MM.1S (cell line): Measurements from ENCODE around the gene GNG3.
"Not testable (repeated sequence)": the region's sequence is repeated elsewhere in the genome, so short reads cannot be mapped to it uniquely, and the experiment has no call there.

Experiments
- DNase-seq: peaks from one replicate; pipeline ENCODE4 v3.0.0-alpha.2; 2015
- H2AFZ ChIP-seq: fragments of 300-600 bp; sonication (generic); 2 replicates; pipeline ENCODE4 v1.6.0; 2016; ENCODE audit warnings: antibody characterized with exemption, low read length
- H3F3A ChIP-seq: fragments of 300-600 bp; sonication (generic); 2 replicates; pipeline ENCODE4 v1.6.1; 2016; ENCODE audit warnings: mild to moderate bottlenecking, antibody characterized with exemption, low read length, moderate library complexity, mixed read lengths; ENCODE audit not compliant: insufficient read depth
- H3K27ac ChIP-seq: fragments of 300-600 bp; sonication (generic); 2 replicates; pipeline ENCODE4 v1.5.1; 2016; ENCODE audit warnings: mild to moderate bottlenecking, low read length
- H3K27me3 ChIP-seq: fragments of 300-600 bp; sonication (generic); replicated peaks from 2 replicates; pipeline ENCODE4 v1.6.0; 2016; ENCODE audit warnings: low read length; ENCODE audit not compliant: insufficient read depth
- H3K36me3 ChIP-seq: fragments of 300-600 bp; sonication (generic); replicated peaks from 2 replicates; pipeline ENCODE4 v1.6.1; 2016; ENCODE audit warnings: mild to moderate bottlenecking, low read length, mixed read lengths; ENCODE audit not compliant: insufficient read depth
- H3K4me1 ChIP-seq: fragments of 300-600 bp; sonication (generic); 2 replicates; pipeline ENCODE4 v1.6.1; 2016; ENCODE audit warnings: low read length, mixed read lengths
- H3K4me2 ChIP-seq: fragments of 300-600 bp; sonication (generic); 2 replicates; pipeline ENCODE4 v1.6.0; 2016; ENCODE audit warnings: low read depth, low read length
- H3K4me3 ChIP-seq: fragments of 300-600 bp; sonication (generic); 2 replicates; pipeline ENCODE4 v1.5.1; 2016; ENCODE audit warnings: low read length, mixed read lengths
- H3K79me2 ChIP-seq: fragments of 300-600 bp; sonication (generic); 2 replicates; pipeline ENCODE4 v1.6.1; 2016; ENCODE audit warnings: mixed run types, low read length, mixed read lengths
- H3K9ac ChIP-seq: fragments of 300-600 bp; sonication (generic); 2 replicates; pipeline ENCODE4 v1.6.1; 2016; ENCODE audit warnings: low read length, mixed read lengths
- H3K9me2 ChIP-seq: fragments of 300-600 bp; sonication (generic); replicated peaks from 2 replicates; pipeline ENCODE4 v1.6.1; 2016; ENCODE audit warnings: mild to moderate bottlenecking, low read length, mixed read lengths; ENCODE audit not compliant: insufficient read depth
- H3K9me3 ChIP-seq: fragments of 300-600 bp; sonication (generic); replicated peaks from 2 replicates; pipeline ENCODE4 v1.6.1; 2016; ENCODE audit warnings: mild to moderate bottlenecking, low read length, mixed read lengths; ENCODE audit not compliant: insufficient read depth
- H4K20me1 ChIP-seq: fragments of 300-600 bp; sonication (generic); 2 replicates; pipeline ENCODE4 v1.6.1; 2016; ENCODE audit warnings: mild to moderate bottlenecking, low read length, moderate library complexity, mixed read lengths; ENCODE audit not compliant: insufficient read depth
- CTCF ChIP-seq: fragments of 300-600 bp; sonication (generic); IDR thresholded peaks from 2 replicates; pipeline ENCODE4 v1.5.1; 2016; ENCODE audit warnings: antibody characterized with exemption, low read length, mixed read lengths
- EZH2 ChIP-seq: fragments of 300-600 bp; sonication (generic); optimal IDR thresholded peaks from 2 replicates; pipeline ENCODE3; 2017; ENCODE audit warnings: low read depth, mild to moderate bottlenecking, antibody characterized with exemption, low read length, mixed read lengths
- EZH2phosphoT487 ChIP-seq: fragments of 300-600 bp; sonication (generic); IDR thresholded peaks from 2 replicates; pipeline ENCODE4 v1.6.1; 2018; ENCODE audit warnings: antibody characterized with exemption, low read length

GNG3 gene

GRCh38 chr11:62702246-62702645 is 5.2 kb upstream of the GNG3 start:
- H3K27me3 ChIP-seq: no peaks in the 10 kb centered on the region
- peaks cover 17% of the 10 kb centered on the region for H3F3A ChIP-seq
- H3K9me2 ChIP-seq: no peaks in the 10 kb centered on the region
- H3K4me2 ChIP-seq: no peak overlapping the region
- no peak for DNase-seq
- no peaks in the 10 kb centered on the region for H4K20me1 ChIP-seq
- no peak overlapping the region for H2AFZ ChIP-seq
- H3K36me3 ChIP-seq: no peaks in the 10 kb centered on the region
- H3K79me2 ChIP-seq: peaks cover 12% of the 10 kb centered on the region
- H3K4me1 ChIP-seq: peaks cover 13% of the 10 kb centered on the region
- TF ChIP-seq EZH2phosphoT487: no peak
- TF ChIP-seq CTCF: no peak
- TF ChIP-seq EZH2: no peak
- no peak overlapping the region for H3K9ac ChIP-seq
- H3K27ac ChIP-seq: no peak overlapping the region
- no peak overlapping the region for H3K4me3 ChIP-seq
- no peaks in the 10 kb centered on the region for H3K9me3 ChIP-seq

GRCh38 chr11:62703921-62704320 is 3.6 kb upstream of the GNG3 start:
- not testable (repeated sequence) for DNase-seq, H3K9ac ChIP-seq, H3K36me3 ChIP-seq, H3K27me3 ChIP-seq, H3K4me2 ChIP-seq, H3K9me2 ChIP-seq, H3K27ac ChIP-seq, H3K9me3 ChIP-seq, H3K4me3 ChIP-seq, H2AFZ ChIP-seq, H4K20me1 ChIP-seq
- H3F3A ChIP-seq: peaks cover 18% of the 10 kb centered on the region
- H3K79me2 ChIP-seq: peaks cover 19% of the 10 kb centered on the region
- H3K4me1 ChIP-seq: peaks cover 24% of the 10 kb centered on the region

- TF ChIP-seq EZH2: no peak
- no peaks in the 10 kb centered on the region for H4K20me1 ChIP-seq
- H3K9me2 ChIP-seq: no peaks in the 10 kb centered on the region
- H2AFZ ChIP-seq: peak overlapping the region; percentile 74
- H3K27me3 ChIP-seq: no peaks in the 10 kb centered on the region
- no peak for DNase-seq
- H3K9me3 ChIP-seq: no peaks in the 10 kb centered on the region
- peak overlapping the region; percentile 83 for H3K4me3 ChIP-seq
- H3K4me1 ChIP-seq: peaks cover 31% of the 10 kb centered on the region
- peak overlapping the region; percentile 73 for H3K27ac ChIP-seq
- H3K9ac ChIP-seq: peak overlapping the region; percentile 71
- peak overlapping the region; percentile 93 for H3K4me2 ChIP-seq
- peaks cover 19% of the 10 kb centered on the region for H3K79me2 ChIP-seq
- H3F3A ChIP-seq: peaks cover 31% of the 10 kb centered on the region
- H3K36me3 ChIP-seq: no peaks in the 10 kb centered on the region
Measured at GRCh38 chr11:62705413-62705812, 2.1 kb upstream of the GNG3 start.

- H3K36me3 ChIP-seq: no peaks in the 10 kb centered on the region
- H3K4me1 ChIP-seq: peaks cover 35% of the 10 kb centered on the region
- no peaks in the 10 kb centered on the region for H3K9me2 ChIP-seq
- H3K27me3 ChIP-seq: no peaks in the 10 kb centered on the region
- peak overlapping the region; percentile 83 for H3K4me3 ChIP-seq
- peak overlapping the region; percentile 87 for H2AFZ ChIP-seq
- H3K9me3 ChIP-seq: no peaks in the 10 kb centered on the region
- peak overlapping the region; percentile 73 for H3K27ac ChIP-seq
- H3K4me2 ChIP-seq: peak overlapping the region; percentile 93
- no peak for TF ChIP-seq EZH2phosphoT487
- no peak for TF ChIP-seq CTCF
- TF ChIP-seq EZH2: no peak
- H3K9ac ChIP-seq: peak overlapping the region; percentile 71
- peak; percentile 92 for DNase-seq
- no peaks in the 10 kb centered on the region for H4K20me1 ChIP-seq
- peaks cover 19% of the 10 kb centered on the region for H3K79me2 ChIP-seq
- peaks cover 37% of the 10 kb centered on the region for H3F3A ChIP-seq
Measured at GRCh38 chr11:62705880-62706849, 1.3 kb upstream of the GNG3 start.
